B cell (primary cell): ENCODE results near the gene CCL7.

Experiments used
- EZH2 ChIP-seq: IDR thresholded peaks from 2 replicates; pipeline ENCODE4 v1.6.1; 2012; ENCODE audit warnings: borderline replicate concordance, low read depth, mild to moderate bottlenecking, moderate library complexity, low read length; ENCODE audit not compliant: insufficient read depth, poor library complexity, severe bottlenecking
- TF ChIP-seq, protein P1 (sequence below): fragments of 200-600 bp; IDR thresholded peaks from one replicate; pipeline ENCODE4 v1.8.0; 2022; ENCODE audit warnings: antibody characterized with exemption, mild to moderate bottlenecking

DNA sequence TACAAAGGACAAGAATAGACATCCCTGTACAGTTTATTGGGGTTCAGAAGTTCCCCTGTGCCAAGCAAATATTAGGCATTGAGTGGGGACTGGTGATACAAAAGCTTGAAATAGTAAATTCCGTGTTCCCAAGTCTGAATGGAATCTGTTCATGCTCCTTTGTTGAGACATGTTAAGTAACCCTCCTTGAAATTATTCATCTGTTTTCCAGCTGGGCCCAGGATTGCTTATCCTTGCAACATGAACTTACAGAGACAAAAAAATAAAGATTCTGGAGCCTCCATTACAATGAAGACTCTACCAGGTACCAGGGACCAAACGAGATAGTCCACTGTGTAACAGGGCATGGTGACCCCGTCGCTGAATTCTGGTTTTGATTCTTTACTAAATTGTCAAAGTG lies 43.1 kb downstream of the CCL7 start:
- TF ChIP-seq, protein P1, sequence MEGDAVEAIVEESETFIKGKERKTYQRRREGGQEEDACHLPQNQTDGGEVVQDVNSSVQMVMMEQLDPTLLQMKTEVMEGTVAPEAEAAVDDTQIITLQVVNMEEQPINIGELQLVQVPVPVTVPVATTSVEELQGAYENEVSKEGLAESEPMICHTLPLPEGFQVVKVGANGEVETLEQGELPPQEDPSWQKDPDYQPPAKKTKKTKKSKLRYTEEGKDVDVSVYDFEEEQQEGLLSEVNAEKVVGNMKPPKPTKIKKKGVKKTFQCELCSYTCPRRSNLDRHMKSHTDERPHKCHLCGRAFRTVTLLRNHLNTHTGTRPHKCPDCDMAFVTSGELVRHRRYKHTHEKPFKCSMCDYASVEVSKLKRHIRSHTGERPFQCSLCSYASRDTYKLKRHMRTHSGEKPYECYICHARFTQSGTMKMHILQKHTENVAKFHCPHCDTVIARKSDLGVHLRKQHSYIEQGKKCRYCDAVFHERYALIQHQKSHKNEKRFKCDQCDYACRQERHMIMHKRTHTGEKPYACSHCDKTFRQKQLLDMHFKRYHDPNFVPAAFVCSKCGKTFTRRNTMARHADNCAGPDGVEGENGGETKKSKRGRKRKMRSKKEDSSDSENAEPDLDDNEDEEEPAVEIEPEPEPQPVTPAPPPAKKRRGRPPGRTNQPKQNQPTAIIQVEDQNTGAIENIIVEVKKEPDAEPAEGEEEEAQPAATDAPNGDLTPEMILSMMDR = no peak
- TF ChIP-seq EZH2 = no peak
